ENCODE measurements around the gene KSR2.
"Not testable (repeated sequence)": the region's sequence is repeated elsewhere in the genome, so short reads cannot be mapped to it uniquely, and the experiment has no call there.

KSR2 gene

GRCh38 chr12:117829108-117829507 is 139.7 kb downstream of the KSR2 start:
- DNase-seq (ENCODE audit: low read depth in 2 of 3, low spot score in 1 of 3) = no peak

- no peak for DNase-seq (ENCODE audit: low read depth in 2 of 3, low spot score in 1 of 3)
These were observed 141.1 kb downstream of the KSR2 start for GRCh38 chr12:117827660-117828059.

GRCh38 chr12:117825827-117826226 is 143.0 kb downstream of the KSR2 start:
- DNase-seq (ENCODE audit: low read depth in 2 of 3, low spot score in 1 of 3) = no peak

DNA sequence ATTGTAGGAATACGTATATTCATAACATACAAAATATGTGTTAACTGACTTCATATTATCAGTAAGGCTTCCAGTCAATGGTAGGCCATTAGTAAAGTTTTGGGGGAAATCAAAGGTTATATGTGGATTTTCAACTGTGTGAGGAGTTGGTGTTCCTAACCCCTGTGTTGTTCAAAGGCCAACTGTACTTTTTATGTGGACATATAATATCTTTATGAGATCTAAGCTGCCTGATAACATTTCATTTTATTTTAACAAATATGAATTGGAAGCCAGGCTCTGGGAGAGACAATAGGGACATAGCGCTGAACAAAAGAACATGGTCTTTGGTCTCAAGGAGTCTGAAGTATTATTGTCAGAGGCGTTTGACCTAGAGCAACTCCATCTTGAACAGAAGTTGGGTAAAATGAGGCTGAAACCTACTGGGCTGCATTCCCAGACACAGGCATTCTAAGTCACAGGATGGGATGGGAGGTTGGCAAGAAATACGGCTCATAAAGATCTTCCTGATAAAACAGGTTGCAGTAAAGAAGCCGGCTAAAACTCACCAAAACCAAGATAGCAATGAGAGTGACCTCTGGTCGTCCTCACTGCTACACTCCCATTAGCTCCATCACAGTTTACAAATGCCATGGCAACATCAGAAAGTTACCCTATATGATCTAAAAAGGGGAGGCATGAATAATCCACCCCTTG is 147.2 kb downstream of the KSR2 start:
- no peak for DNase-seq (ENCODE audit: low read depth in 2 of 3, low spot score in 1 of 3)

- no peak for DNase-seq (ENCODE audit: low read depth in 2 of 3, low spot score in 1 of 3)
These were observed 148.4 kb downstream of the KSR2 start for GRCh38 chr12:117820216-117820907.

- no peak for DNase-seq (ENCODE audit: low read depth in 2 of 3, low spot score in 1 of 3)
These were observed 149.6 kb downstream of the KSR2 start for GRCh38 chr12:117819160-117819559.

DNA sequence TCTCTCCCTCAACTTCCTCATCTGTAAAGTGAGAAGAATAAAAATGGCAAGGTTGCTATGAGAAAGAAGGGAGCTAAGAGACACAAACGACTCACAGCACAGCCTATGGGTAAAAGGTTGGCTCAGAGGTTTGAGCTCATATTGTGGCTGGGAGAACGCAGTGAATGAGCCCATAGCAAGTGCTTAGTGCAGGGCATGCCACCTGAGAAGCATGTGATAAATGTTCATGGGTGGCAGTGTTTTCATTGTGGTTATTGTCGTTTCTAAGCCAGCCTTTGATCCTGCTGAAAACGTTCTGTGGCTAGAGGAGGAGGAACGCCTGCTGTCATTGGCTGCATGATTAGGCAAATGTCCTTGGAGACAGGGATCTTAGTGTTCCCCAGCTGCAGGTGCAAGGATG is 150.4 kb downstream of the KSR2 start:
- no peak for DNase-seq (ENCODE audit: low read depth in 2 of 3, low spot score in 1 of 3)

DNA sequence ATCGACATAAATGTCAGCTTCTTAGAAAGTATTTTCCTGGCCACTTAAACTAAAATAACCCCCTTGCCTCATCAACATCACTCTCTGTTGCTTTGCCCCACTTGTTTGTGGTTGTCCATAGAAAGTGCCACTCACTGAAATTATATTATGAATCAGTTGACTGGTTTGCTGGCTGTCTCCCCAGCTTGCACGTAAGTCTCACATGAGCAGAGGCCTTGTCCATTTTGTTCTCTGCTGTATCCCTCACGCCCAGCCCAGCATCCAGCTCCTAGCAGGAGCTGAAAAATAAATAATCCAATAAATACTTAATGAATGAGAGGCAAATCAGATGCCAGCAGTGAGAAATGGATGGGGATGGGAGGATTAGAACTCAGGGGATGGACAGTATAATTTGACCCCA is 159.3 kb downstream of the KSR2 start:
- DNase-seq (ENCODE audit: low read depth in 2 of 3, low spot score in 1 of 3) = no peak

DNA sequence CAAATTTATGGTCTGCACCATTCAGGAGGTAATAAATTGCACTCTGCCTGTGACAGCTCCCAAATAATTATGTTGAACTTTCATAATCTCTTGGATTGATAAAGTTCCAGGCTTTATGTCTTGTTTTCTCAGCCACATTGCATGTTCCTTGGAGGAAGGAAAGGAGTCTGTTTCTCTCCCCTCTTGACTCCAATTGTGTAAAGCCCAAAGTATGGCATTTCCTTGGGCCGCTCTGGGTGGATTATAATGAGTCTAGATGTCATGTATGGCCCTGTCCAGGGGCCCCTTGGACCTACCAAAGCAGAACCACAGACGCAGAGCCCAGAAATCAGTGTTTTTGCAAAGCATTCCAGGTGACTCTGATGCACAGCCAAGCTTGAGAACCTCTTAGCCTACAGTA is 160.8 kb downstream of the KSR2 start:
- no peak for DNase-seq (ENCODE audit: low read depth in 2 of 3, low spot score in 1 of 3)

GRCh38 chr12:117807355-117807754 is 161.4 kb downstream of the KSR2 start:
- no peak for DNase-seq (ENCODE audit: low read depth in 2 of 3, low spot score in 1 of 3)

GRCh38 chr12:117805865-117806264 is 162.9 kb downstream of the KSR2 start:
- no peak for DNase-seq (ENCODE audit: low read depth in 2 of 3, low spot score in 1 of 3)

DNA sequence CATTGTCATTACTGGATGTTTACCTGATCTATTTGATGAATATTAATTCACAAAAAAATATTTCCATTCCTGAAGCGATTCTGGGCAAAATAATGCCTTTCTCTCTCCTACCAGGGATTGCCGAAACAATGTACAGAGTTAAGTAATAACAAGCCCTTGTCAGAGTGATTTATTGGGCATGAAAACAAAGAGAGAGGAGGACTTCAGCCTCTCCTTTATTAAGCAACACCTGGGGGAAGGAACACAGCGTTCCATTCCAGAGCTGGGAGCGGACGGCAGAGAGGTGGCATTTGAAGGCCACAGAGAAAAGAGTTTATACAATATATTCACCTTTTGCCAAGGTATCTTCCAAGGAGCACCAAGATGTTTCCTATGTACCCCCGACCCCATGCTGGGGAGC is 165.8 kb downstream of the KSR2 start:
- DNase-seq (ENCODE audit: low read depth in 2 of 3, low spot score in 1 of 3) = no peak

DNA sequence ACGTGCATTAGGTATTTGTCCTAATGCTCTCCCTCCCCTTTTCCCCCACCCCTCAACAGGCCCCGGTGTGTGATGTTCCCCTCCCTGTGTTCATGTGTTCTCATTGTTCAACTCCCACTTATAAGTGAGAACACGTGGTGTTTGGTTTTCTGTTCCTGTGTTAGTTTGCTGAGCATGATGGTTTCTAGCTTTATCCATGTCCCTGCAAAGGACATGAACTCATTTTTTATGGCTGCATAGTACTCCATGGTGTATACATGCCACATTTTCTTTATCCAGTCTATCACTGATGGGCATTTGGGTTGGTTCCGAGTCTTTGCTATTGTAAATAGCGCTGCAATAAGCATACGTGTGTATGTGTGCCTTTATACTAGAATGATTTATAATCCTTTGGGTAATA is 168.1 kb downstream of the KSR2 start:
- DNase-seq (ENCODE audit: low read depth in 2 of 3, low spot score in 1 of 3) = not testable (repeated sequence)

DNA sequence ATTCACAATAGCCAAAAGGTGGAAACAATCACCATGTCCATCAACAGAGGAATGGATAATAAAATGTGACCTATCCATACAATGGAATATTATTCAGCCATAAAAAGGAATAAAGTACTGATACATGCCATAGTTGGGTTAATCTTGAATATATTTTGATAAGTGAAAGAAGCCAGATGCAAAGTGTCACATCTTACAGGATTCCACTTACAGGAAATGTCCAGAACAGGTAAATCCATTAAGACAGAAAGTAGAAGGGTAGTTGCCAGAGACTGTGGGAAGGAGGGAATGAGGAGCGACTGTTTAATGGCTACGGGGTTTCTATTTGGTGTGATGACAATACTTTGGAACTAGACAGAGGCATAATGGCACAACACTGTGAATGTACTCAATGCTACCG is 171.6 kb downstream of the KSR2 start:
- DNase-seq (ENCODE audit: low read depth in 2 of 3, low spot score in 1 of 3) = no peak

DNA sequence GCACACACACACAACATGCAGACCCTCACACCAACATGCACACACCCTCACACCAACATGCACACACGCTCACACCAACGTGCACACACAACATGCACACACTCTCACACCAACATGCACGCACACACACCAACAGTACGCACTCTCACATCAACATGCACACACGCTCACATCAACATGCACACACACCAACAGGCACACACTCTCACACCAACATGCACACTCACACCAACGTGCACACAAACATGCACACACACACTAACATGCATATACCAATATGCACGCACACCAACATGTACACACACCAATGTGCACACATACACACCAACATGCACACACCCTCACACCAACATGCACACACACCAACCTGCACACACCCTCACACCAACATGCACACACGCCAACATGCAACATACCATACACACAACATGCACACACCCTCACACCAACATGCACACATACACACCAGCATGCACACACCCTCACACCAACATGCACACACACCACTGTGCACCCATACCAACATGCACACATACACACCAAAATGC is 175.8 kb downstream of the KSR2 start:
- DNase-seq (ENCODE audit: low read depth in 2 of 3, low spot score in 1 of 3) = no peak

DNA sequence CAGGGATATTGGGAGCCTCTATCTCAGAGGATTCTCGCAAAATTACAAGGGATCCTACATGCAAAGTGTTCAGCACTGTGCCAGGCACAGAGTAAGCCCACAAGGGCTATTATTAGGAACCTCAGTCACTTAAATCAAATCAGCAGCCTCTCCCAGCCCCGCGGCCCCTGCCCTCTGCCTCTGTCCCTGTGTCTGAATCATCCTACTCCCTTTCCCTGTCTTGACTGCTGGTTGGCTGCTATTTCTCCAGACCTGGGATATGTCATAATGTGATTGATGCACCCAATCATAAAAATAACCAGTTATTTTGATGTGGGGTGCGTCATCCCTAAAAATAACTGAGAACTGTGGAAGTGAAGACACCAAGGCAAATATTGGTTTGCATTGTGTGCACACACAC is 176.3 kb downstream of the KSR2 start:
- no peak for DNase-seq (ENCODE audit: low read depth in 2 of 3, low spot score in 1 of 3)

GRCh38 chr12:117790948-117791347 is 177.8 kb downstream of the KSR2 start:
- DNase-seq (ENCODE audit: low read depth in 2 of 3, low spot score in 1 of 3) = no peak

DNA sequence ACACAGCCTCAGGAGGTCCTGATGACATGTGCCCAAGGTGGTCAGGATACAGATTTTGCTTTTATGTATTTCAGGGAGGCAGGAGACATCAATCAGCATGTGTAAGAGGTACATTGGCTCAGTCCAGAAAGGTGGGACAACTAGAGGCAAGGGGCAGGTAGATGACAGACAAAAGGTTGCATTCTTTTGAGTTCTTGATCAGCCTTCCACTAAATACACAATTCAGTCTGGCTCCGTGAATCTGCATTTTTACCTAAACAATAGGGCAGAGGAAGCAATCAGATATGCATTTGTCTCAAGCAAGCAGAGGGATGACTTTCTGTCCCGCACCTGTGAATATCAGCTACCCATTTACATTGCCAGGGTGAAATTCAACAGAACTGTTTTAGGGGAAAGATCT is 178.6 kb downstream of the KSR2 start:
- no peak for DNase-seq (ENCODE audit: low read depth in 2 of 3, low spot score in 1 of 3)

DNA sequence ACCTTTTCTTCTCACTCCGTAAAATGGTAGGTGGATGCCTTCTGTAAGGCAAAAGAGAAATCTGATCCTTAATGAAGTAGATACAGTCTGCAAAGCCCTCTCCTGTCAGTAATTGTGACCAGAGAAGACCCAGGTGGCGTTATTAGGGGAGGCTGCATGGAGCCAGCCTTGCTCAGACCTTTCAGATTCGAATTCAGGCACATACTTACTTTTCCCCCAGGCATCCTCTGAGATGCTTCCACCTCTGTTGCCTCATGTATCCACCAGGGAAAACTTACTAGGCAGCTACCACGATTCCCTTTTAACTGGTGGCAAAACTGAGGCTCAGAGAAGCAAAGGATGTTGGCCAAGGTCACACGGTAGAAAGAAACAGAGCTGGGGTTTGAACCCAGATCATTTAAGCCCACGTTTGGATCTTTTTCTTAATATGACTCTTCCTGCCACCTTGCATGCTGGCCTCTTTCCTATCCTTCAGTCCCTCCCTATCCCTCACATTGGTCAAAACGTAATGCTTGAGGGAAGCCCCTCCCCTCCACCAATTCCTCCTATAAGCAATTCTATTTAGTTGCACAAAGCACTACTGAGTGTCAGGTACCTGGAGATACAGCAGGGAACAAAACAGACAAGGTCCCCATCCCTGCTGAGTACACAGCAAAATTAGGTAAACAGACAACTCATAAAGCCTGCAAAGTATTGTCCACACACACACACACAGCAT is 179.4 kb downstream of the KSR2 start:
- no peak for DNase-seq (ENCODE audit: low read depth in 2 of 3, low spot score in 1 of 3)

GRCh38 chr12:117778656-117779055 is 190.1 kb downstream of the KSR2 start:
- no peak for DNase-seq (ENCODE audit: low read depth in 2 of 3, low spot score in 1 of 3)

- no peak for DNase-seq (ENCODE audit: low read depth in 2 of 3, low spot score in 1 of 3)
These were observed 193.6 kb downstream of the KSR2 start for GRCh38 chr12:117774941-117775775.
